ENCODE results near the gene FOXJ3.

The FOXJ3 gene

DNA sequence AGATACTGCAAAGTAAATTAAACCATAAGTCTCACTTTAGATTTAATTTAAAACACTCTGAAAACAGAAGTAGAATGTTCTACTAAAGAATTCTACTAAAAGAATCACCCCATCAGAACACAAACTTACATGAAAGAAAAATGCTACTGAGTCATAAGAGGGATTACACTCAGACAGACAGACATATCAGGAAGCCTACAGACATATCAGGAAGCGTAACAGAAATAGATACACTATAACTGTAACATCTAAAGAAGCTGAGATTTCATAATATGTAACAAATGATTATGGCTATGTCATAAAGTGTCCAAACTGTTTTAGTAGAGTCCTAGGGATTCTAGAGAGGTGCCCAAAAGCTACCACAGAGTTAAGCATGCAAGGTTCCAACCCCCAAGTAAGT, 23.9 kb downstream of the FOXJ3 start:
- no peak for DNase-seq (ENCODE audit: low read depth)

DNA sequence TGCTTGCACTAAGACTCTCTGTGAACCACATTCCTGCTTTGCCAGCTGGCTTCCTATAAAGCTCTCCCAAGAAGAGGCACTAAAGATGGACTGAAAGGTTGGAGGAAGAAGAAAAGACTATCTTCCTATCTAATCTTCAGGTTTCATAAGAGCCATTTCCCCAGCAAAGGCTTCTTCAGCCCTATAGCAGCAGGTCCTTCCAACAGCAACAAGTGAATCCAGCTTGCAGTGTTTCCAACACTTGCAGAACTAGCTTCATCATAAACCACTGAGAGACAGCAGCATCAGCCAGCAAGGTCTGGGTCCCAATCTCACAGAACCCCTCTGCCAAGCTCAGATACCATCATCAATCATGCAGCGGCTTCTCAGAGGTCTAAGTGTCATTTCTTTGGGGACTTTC, 28.1 kb downstream of the FOXJ3 start:
- DNase-seq (ENCODE audit: low read depth), result no peak

DNA sequence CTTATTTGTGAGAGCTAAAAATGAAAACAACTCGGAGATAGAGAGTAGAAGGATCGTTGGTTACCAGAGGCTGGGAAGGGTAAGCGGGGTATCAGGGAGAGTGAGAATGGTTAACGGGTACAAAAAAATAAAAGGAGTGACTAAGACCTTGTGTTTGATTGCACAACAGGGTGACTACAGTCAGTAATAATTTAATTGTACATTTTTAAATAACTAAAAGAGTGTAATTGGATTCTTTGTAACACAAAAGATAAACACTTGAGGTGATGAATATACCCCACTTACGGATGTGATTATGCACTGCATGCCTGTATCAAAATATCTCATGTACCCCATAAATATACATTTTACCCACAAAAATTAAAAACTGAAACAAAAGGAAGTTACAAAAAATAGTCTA, 29.4 kb downstream of the FOXJ3 start:
- no peak for DNase-seq (ENCODE audit: low read depth)

DNA sequence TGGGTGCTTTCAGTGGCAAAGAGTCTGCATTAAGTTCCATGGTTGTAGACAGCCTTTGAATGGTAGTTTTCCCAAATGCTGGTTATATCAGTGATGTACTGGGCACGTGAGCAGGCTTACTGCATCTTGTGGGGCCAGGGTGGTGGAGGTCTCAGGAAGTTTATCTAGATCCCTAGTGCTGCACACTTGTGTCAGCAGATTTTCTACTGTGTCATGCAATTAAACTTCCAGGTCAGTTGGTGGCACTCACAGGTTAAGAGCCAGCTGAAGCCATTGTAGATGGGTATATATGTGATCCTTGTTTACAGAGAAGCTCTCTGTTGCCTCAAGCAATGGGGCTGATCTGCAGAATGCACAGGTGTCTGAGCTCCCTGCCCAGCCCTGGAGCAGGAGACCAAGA, 33.0 kb downstream of the FOXJ3 start:
- no peak for DNase-seq (ENCODE audit: low read depth)

DNA sequence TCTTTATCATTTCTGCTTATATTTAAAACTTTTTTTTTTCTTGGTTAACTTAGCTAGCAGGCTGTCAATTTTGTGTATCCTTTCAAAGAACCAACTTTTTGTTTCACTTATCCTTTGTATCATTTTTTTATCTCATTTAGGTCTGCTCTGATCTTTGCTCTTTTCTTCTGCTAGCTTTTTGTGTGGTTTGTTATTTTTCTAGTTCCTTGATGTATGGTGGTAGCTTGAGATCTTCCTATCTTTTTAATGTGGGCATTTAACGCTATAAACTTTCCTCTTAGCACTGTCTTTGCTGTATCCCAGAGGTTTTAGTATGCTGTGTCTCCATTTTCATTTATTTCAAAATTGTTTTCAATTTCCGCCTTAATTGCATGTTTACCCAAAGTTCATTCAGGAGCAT, 36.5 kb downstream of the FOXJ3 start:
- no peak for DNase-seq (ENCODE audit: low read depth)

DNA sequence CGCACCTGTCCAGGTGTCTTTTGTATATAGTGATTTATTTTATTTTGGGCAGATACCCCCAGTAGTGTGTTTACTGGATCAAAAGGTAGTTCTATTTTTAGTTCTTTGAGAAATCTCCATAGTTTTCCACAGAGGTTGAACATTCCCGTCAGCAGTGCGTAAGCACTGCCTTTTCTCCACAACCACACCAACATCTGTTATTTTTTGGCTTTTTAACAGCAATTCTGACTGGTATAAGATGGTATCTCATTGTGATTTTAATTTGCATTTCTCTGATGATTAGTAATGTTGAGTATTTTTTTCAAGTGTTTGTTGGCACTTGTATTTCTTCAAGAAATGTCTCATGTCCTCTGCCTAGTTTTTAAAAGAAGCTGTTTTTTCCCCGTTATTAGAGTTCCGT, 39.2 kb downstream of the FOXJ3 start:
- DNase-seq (ENCODE audit: low read depth), result no peak

DNA sequence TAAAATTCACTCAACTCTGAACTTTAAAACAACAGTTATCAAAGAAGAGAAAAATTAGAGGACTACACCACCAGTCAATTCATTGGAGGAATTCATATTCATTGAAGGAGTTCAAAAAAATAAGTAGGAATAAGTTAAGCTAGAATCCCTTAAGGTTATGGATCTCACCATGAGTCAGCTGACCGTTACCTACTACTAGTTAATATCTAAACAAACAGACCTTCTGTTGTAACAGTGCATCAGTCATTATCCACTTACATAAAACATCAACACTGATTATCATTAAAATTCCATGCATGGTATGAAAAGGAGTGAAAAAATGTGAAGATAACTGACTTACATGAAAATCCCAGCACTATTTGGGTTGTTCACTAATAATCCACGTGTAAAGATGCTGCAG, 44.9 kb downstream of the FOXJ3 start:
- DNase-seq (ENCODE audit: low read depth), result no peak

DNA sequence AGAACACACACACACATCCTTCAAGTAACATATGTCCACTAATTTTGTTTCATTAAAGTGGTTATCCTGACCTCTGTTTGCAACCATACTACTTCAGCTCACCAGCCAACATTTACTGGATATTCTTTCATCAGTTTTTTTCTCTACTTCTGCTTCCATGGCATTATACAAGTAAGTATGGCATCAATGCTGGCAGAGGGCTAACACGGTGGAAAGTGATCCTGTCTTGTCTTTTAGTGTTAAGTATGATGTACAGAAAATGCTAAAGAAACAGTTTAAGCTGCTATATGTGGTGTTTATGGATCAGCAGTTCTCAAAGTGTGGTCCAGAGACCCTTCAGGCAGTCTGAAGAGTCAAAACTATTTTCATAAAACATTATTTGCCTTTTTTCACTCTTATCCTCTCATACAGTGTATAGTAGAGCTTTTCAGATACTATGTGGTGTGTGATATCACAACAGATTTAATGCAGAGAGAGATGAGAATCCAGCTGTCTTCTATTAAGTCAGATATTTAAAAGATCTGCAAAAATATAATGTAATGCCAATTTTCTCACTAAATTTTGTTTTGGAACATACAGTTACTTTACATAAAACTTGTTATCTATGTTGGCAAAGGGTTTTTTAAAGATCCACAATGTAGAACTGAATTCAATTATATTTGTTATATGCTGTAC, 46.6 kb downstream of the FOXJ3 start:
- no peak for DNase-seq (ENCODE audit: low read depth)

DNA sequence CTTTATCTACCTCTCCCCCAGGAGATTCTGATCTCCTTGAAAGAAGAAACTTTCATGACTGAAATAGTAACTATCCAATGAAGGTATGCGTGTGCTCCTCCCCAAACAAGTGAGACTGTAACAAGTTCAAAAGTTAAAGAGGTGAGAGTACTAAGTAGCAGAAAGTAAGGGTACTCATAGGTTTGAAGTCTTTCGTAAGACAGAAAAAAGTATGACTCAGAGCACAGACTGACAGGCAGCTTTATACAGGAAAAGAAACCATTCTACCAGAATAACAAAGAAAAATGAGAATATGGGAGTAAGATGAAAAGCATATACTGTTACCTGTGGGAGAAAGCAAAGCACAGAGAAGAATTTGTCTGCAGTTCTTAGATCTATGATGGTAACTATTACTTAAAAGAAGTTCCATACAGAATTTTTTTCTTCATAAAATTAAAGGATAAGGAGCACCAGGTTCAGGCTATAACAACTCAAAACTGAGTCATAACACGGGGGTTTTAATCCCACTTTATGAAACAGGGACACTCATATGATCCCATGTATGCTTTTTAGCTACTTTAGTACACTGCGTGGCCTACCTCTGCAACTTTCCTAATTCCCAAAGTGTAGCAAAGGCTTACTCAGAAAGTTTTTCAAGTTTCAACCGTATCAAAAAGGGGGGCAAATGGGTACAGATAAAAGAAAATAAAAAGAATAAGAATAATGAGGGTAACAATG, 52.0 kb downstream of the FOXJ3 start:
- no peak for DNase-seq (ENCODE audit: low read depth)

DNA sequence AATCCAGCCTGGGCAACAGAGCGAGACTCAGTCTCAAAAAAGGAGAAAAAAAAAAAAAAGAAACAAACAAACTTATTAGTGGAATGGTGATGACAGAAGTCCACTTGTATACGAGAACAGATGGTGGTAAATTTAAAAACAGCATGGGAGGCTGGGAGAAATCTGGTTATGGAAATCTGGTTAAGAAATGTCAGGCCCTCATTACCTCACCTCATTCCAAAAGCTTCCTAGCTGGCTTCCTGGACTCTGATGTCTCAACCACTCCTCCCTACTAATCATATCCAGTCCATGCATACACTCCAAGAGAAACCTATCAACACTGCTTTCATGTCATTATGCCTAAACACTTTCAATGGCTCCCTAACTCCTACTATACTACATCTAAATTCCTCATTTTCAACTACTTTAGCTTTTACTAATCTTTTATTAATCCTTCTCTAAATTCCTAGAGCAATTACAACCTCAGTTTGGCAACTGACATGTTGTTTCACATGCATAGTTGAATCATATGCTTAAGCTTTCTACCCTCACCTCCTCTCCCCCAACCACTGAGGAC, 52.9 kb downstream of the FOXJ3 start:
- no peak for DNase-seq (ENCODE audit: low read depth)

DNA sequence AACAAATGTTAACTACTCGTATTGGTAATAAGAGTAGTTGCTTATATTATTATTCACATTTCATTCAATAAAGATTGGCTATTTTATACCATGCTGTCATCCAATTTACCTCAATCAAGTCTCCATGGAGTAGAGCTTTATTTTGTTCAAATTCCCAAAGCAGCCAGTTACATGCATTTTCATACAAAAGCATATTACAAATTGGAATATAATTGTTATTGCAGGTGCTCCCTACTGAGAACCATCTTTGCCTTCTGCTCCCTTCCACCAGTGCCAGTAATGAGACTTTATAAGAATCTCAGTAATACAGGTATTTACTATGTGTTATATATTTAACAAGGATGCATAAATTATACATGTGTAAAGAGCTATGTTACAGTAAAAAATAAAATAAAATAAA, 54.2 kb downstream of the FOXJ3 start:
- DNase-seq (ENCODE audit: low read depth), result no peak

DNA sequence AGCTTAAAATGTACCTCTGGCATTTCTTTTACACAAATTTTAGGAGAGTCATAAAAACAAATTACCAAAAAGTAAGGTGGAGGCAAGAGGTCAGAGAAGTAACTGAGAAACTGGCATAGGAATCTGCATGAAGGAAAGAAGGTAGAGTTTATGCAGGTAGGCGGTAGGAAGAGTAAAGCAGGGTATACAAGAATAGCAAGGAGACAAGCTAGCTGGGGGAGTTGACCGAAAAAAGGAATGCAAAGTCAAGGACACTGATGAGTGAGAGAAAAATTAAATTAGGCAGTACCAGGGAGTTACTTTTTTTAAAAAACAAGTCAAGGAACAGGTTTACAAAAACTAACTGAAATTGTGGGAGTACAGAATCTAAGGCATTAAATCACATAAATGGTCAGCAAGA, 56.0 kb downstream of the FOXJ3 start:
- no peak for DNase-seq (ENCODE audit: low read depth)

DNA sequence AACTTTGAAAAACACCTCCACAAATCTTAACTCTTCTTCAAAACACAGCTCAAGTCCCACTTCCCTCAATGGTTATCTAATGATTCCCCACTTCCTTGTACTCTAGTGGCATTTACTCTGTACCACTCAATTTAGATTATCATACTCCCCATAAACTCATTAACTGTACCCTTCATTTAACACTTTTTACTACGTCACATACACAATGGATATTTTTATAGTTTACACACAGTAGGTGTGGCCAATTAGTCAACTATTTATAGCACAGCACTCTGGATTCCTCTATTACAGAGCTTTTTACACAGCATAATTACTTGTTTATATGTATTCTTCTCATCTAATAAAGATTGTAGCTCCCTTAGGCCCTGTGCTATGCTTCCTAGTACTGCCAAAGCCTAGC, 62.1 kb downstream of the FOXJ3 start:
- DNase-seq (ENCODE audit: low read depth), result no peak

DNA sequence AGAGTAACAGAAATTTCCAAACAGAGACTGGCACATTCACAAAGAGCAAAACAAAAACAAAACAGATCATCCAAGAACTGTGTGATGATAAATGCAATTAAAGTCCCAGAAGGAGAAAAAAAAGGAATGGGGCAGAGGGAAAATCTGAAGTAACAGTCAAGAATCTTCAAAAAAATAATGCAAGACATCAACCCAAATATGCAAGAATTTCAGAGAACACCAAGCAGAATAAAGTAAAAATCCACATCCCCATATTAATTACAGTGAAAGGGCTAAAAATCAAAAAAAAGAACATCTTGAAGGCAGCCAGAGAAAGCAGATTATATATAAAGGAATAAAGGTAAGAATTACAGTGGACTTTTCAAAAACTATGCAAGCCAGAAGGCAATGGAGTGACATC, 67.1 kb downstream of the FOXJ3 start:
- no peak for DNase-seq (ENCODE audit: low read depth)

DNA sequence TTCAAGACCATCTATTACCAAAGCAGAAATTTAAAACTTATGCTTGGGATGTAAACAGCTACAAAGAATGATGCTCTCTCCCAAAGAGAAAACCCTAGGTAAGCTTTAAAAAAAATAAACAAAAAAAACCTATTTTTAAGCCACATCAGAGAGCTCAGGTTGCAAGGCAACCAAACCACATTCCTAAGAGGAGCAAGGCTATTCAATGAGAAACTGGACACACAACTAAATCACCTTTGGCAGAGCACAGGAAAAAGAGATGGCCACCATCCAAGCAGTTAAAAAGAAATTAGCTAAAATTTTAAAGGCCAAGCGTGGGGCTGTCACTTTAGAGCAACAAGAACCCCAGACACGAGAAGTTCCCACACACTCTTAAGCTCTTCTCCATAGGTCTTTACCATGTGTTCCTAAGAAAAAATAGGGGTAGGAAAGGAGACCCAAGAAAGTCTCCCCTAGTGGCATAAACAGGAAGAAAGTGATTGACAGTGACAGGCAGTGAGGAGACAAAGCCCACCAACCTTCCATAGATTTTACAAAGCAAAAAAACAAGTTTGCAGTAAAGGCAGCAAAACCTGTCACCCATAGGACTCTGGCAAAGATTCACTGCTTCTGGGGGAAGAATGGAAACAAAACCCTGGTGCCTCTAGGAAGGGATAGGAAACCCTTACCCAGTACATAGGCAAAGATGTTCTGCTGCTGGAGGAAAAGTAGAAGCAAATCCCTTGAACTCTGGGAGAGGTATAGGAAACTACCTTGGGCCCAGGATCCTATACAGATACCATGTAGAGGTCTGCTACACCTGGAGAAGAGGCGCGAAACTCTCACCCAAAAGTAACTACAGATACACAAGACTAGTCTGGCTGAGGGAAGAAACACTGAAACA, 68.5 kb downstream of the FOXJ3 start:
- no peak for DNase-seq (ENCODE audit: low read depth)

DNA sequence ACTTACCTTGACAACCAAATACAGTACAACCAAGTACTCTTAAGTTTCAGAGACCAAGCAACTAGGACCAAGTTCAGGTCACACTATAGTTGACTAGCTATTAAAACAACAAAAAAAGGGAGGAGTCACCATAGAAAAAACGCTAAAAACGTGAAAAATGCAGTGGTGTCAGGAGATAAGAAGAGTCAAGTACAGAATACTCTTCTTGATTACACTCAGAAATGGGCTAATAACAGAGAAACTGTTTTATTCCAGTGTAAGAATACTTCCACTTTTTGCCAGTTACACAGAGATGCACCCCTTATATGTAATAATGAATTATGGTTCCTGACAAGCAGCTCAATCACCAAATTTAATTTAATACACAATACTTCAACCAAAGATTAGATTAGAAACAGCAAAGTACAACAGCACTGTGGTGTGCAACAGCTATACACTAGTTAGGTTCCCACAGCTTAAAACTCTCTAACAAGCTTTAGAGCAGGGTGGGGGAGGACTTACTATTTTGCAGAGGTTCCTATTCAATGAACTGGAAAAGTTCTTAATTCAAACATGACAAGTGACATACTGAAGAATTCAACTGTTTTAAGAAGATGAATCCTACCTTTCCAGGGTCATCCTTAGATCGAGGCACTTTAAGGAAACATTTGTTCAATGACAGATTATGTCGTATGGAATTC, 70.4 kb downstream of the FOXJ3 start:
- DNase-seq (ENCODE audit: low read depth), result no peak

DNA sequence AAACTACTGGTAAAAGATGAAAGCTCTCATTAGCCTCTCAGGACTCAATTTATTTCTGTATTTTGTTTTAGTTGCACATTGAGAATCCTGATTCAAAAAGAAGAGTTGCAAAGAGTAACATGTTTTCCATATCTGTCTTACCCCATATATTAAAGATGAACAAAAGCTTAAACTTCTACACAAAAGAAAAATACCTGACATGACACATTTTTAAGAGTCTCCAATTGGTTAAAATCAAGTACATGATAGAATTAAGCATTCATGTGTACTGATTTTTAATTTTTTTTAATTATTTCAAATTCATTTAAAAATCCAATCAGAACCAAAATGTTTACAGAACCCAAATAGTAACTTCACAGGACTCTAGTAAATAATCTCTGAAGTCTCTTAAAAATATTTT, 72.0 kb downstream of the FOXJ3 start:
- no peak for DNase-seq (ENCODE audit: low read depth)

DNA sequence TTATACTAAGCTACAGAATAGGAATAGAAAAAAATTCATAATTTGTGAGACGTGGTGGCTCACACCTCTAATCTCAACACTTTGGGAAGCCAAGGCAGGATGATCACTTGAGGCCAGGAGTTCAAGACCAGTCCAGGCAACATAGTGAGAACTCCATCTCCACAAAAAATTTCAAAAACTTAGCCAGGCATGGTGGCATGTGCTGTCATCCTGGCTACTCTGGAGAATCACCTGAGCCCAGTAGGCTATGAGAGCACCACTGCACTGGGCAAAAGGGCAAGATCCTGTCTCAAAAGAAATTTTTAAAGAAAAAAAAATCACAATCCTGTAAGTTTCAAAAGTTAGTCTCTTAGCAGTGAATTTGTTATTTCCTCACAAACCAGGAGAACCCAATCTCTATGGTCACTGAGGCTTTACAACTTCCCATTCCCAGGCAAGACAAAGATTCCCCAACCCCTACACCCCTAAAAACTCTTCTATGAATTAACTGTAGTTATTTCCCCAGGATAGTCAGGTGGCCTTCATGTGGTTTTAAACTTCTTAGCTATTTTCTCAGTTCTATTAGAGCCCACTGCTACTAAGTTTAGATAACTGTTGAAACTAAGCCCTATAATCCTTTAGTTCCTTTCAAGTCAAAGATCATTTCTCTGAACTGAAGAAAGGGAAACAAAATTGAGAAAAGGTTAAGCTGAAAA, 74.5 kb downstream of the FOXJ3 start:
- no peak for DNase-seq (ENCODE audit: low read depth)

DNA sequence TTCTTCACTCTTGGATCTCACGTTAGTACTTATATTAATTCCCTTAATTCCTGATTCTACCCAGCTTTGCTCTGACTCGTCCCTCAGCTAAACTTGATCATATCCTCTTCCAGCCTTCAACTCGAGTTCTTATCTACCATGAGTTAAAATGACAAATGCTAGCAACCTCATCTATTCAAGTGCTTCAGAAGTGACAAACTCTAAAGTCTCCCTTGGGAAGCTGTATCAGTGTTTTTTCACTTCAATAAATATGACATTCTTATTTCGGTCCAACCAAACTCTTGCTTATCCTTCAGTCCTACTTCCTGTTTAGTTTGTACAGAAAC, 75.3 kb downstream of the FOXJ3 start:
- no peak for DNase-seq (ENCODE audit: low read depth)

DNA sequence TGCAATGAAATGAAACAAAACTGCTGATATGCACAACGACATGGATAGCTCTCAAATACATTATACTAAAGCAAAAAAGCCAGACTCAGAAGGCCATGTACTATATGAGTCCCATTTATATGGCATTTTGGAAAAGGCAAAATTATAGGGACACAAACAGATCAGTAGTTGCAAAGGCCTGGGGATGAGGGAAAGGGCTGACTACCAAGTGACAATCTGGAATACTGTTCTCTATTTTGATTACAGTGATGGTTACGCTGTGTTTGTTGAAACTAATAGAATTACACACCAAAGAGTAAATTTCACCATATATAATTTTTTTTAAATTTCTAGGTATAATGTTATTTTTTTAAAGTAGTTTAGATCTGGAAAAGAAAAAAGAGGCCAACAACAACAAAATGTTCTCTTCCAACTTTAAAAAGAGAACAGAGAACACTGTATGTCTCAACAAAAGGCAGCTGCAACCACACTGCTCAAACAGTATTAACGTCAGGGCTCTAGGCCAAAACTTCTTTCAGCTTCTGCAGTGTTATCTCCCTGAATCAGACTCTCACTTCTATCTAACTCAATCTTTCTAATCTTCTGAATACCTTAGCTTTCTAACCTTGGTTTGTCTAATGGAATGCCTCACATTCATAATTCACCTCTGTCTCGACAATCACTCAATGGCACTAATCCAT, 75.8 kb downstream of the FOXJ3 start:
- no peak for DNase-seq (ENCODE audit: low read depth)

DNA sequence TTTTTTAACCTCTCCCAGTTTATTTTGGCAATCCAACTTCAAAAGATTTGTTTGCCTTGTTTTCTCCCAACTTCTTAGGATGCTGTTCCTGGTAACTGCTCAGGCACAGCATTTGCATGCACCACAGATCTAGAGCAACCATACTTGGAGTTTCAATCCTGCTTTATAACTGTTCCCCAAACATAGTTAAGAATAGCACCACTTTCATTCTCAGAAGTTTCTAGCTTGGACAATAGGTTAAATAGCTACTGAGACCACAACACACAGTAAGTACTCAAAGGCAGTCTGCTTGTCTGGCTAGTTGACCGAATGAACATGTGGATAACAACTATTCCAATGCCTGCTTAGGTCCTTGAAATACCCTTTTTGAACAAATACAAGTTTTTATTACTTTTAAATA, 76.8 kb downstream of the FOXJ3 start:
- no peak for DNase-seq (ENCODE audit: low read depth)

All from stimulated activated CD8-positive, alpha-beta memory T cell treated with anti-CD3 and anti-CD28 coated beads, Interleukin-15, amount 100 ng/mL, for 1 hour (primary cell).